GM12878 (cell line): ENCODE measurements around the gene CXCL12. TPM values are rescaled to one million over a fixed set of nuclear protein-coding genes. Genes with fewer than 3 reads are reported as not detected.

ENCODE experiments used
- ATAC-seq: fragments of 200-7000 bp; cut with Tn5 transposase; 3 replicates; pipeline ENCODE4 v1.9.1; 2020; ENCODE audit warnings: mild to moderate bottlenecking, moderate library complexity
- BruUV-seq: library from RNA; stranded (reverse); fragments of 400-500 nt; replicated peaks from 2 replicates; lab custom pipeline; 2021; lab: Mats Ljungman, UMichigan
- CTCF ChIA-PET: fragments of 300-600 bp; sonication (Branson Sonifier 250); formaldehyde crosslinking; extraction: SDS; loops from one replicate; lab custom pipeline; 2021; ENCODE audit warnings: inconsistent platforms; lab: Yijun Ruan, JAX
- POLR2A ChIA-PET: fragments of 350-600 bp; formaldehyde crosslinking; extraction: SDS; loops from one replicate; lab custom pipeline; 2021; ENCODE audit warnings: inconsistent platforms; lab: Charles Lee
- RAD21 ChIA-PET: fragments of 300-600 bp; sonication (Branson Sonifier 250); formaldehyde crosslinking; loops from one replicate; lab custom pipeline; 2023; ENCODE audit warnings: antibody characterized with exemption; ENCODE audit not compliant: unreplicated experiment; lab: Charles Lee
- SMC1A ChIA-PET: fragments of 300-600 bp; sonication (Branson Sonifier 250); formaldehyde crosslinking; loops from one replicate; lab custom pipeline; 2023; ENCODE audit not compliant: unreplicated experiment, uncharacterized antibody; lab: Charles Lee
- DNase-seq: peaks from one replicate; pipeline ENCODE4 v3.0.0-alpha.2; 2011; ENCODE audit warnings: low read depth, low spot score
- FAIRE-seq: peaks from 3 replicates; lab custom pipeline; 2011; peaks lifted over from hg19 to GRCh38; lab: Jason Lieb, UNC
- H2AFZ ChIP-seq: 2 replicates; pipeline ENCODE4 v1.6.0; 2011; ENCODE audit warnings: low read depth, low read length, control low read depth; ENCODE audit not compliant: control insufficient read depth
- H3K27ac ChIP-seq: 2 replicates; pipeline ENCODE4 v1.5.1; 2011; ENCODE audit warnings: control low read depth; ENCODE audit not compliant: control insufficient read depth, insufficient read depth
- H3K27me3 ChIP-seq, 2 experiments: replicated peaks in 1 of 2; 2 replicates each; pipeline versions ENCODE4 v1.6.0 to v1.6.1; 2011; ENCODE audit warnings: low read length in 1 of 2; ENCODE audit not compliant: control insufficient read depth in 2 of 2, insufficient read depth in 2 of 2
- H3K36me3 ChIP-seq, 2 experiments: 2 replicates each; pipeline ENCODE4 v1.5.1; 2011; ENCODE audit warnings: low read length in 1 of 2; ENCODE audit not compliant: control insufficient read depth in 2 of 2, insufficient read depth in 2 of 2
- H3K4me1 ChIP-seq: 2 replicates; pipeline ENCODE4 v1.6.1; 2011; ENCODE audit warnings: mild to moderate bottlenecking, low read length, moderate library complexity, mixed read lengths; ENCODE audit not compliant: control insufficient read depth, insufficient read depth
- H3K4me2 ChIP-seq: 2 replicates; pipeline ENCODE4 v1.6.0; 2011; ENCODE audit warnings: control low read depth; ENCODE audit not compliant: control insufficient read depth, insufficient read depth
- H3K4me3 ChIP-seq: fragments of 200-600 bp; sonication (generic); 2 replicates; pipeline ENCODE4 v1.5.1; 2016
- H3K79me2 ChIP-seq: 2 replicates; pipeline ENCODE4 v1.6.0; 2011; ENCODE audit warnings: low read length; ENCODE audit not compliant: control insufficient read depth, insufficient read depth
- H3K9ac ChIP-seq: 2 replicates; pipeline ENCODE4 v1.8.0; 2011; ENCODE audit warnings: low read length, control low read depth, mixed read lengths; ENCODE audit not compliant: control insufficient read depth, insufficient read depth
- H3K9me3 ChIP-seq: replicated peaks from 3 replicates; pipeline ENCODE4 v1.5.1; 2011; ENCODE audit warnings: mild to moderate bottlenecking, low read length; ENCODE audit not compliant: control insufficient read depth, insufficient read depth
- H4K20me1 ChIP-seq: 2 replicates; pipeline ENCODE4 v1.6.0; 2011; ENCODE audit not compliant: control insufficient read depth, insufficient read depth
- BACH1 ChIP-seq: fragments of 450-650 bp; IDR thresholded peaks from 2 replicates; pipeline ENCODE4 v1.6.1; 2017; ENCODE audit warnings: mild to moderate bottlenecking, borderline replicate concordance
- CHD2 ChIP-seq: IDR thresholded peaks from 2 replicates; pipeline ENCODE4 v1.6.1; 2011; ENCODE audit warnings: low read depth, low read length, improper control_type of control experiment, borderline replicate concordance
- EP300 ChIP-seq, 2 experiments: fragments of 150-350 bp in 1 of 2; IDR thresholded peaks; 2 replicates each; pipeline ENCODE4 v1.6.1; 2011 to 2012; ENCODE audit warnings: low read depth in 2 of 2, low read length in 2 of 2, borderline replicate concordance in 1 of 2, improper control_type of control experiment in 1 of 2, inconsistent platforms in 1 of 2; ENCODE audit not compliant: control insufficient read depth in 1 of 2
- EZH2 ChIP-seq: IDR thresholded peaks from 2 replicates; pipeline ENCODE4 v1.6.1; 2012; ENCODE audit warnings: low read depth, mild to moderate bottlenecking, control low read depth, inconsistent platforms, low read length, borderline replicate concordance; ENCODE audit not compliant: control insufficient read depth
- FOXK2 ChIP-seq: fragments of 450-650 bp; IDR thresholded peaks from 2 replicates; pipeline ENCODE4 v1.6.1; 2017; ENCODE audit warnings: mild to moderate bottlenecking, moderate library complexity
- JUND ChIP-seq: IDR thresholded peaks from 2 replicates; pipeline ENCODE4 v1.6.1; 2012; ENCODE audit warnings: low read depth, mild to moderate bottlenecking, low read length, improper control_type of control experiment, moderate library complexity
- MTA2 ChIP-seq: fragments of 450-650 bp; IDR thresholded peaks from 2 replicates; pipeline ENCODE4 v1.6.1; 2016; ENCODE audit warnings: low read depth, mild to moderate bottlenecking, moderate library complexity
- MXI1 ChIP-seq: fragments of 150-350 bp; IDR thresholded peaks from 2 replicates; pipeline ENCODE4 v1.6.1; 2011; ENCODE audit warnings: low read depth, mild to moderate bottlenecking, inconsistent platforms, low read length, improper control_type of control experiment
- NBN ChIP-seq: fragments of 450-650 bp; IDR thresholded peaks from 2 replicates; pipeline ENCODE4 v1.6.1; 2016
- POLR2AphosphoS5 ChIP-seq: IDR thresholded peaks from 2 replicates; pipeline ENCODE4 v1.6.1; 2011; ENCODE audit warnings: mild to moderate bottlenecking, low read length, inconsistent platforms
- RFX5 ChIP-seq: IDR thresholded peaks from 2 replicates; pipeline ENCODE4 v1.6.1; 2011; ENCODE audit warnings: low read depth, low read length, improper control_type of control experiment
- RUNX3 ChIP-seq: IDR thresholded peaks from 2 replicates; pipeline ENCODE4 v1.6.1; 2012; ENCODE audit warnings: low read length, inconsistent platforms
- SMAD5 ChIP-seq: IDR thresholded peaks from 2 replicates; pipeline ENCODE4 v1.6.1; 2016; ENCODE audit warnings: antibody characterized with exemption, low read depth
- SRF ChIP-seq, 2 experiments: IDR thresholded peaks; 2 replicates each; pipeline ENCODE4 v1.6.1; 2011; ENCODE audit warnings: low read depth in 2 of 2, low read length in 2 of 2, mild to moderate bottlenecking in 1 of 2, moderate library complexity in 1 of 2
- TBL1XR1 ChIP-seq: IDR thresholded peaks from 2 replicates; pipeline ENCODE4 v1.6.1; 2012; ENCODE audit warnings: low read depth, low read length, improper control_type of control experiment
- TCF12 ChIP-seq: IDR thresholded peaks from 2 replicates; pipeline ENCODE4 v1.6.1; 2011; ENCODE audit warnings: low read depth, mild to moderate bottlenecking, low read length
- WGBS: methylation state at CpG from one replicate; pipeline ENCODE4 v1.1.6; 2016; ENCODE audit warnings: low lambda C conversion rate; ENCODE audit not compliant: insufficient replicate concordance, insufficient coverage; ENCODE audit errors: missing lambda C conversion rate; 5-methylcytosine and 5-hydroxymethylcytosine counted together
- in situ Hi-C: fragments of 300-500 bp; cut with MboI; formaldehyde crosslinking; loops from 9 replicates; pipeline ENCODE4 v1.14.3; 2018; ENCODE audit warnings: mixed read lengths
- intact Hi-C: fragments of 100-400 bp; cut with micrococcal nuclease; formaldehyde crosslinking; loops from one replicate; pipeline ENCODE4 v1.14.2; 2022; ENCODE audit not compliant: unreplicated experiment
- polyA plus RNA-seq, 11 experiments: library from polyadenylated mRNA; depleted of rRNA in 4 of 11; unstranded in 6 of 11; stranded (reverse) in 5 of 11; fragments of >200 nt; fragmentation: Nextera tagmentation in 4 of 11; fragmentation: Illumina TruSeq in 1 of 11; extraction: Ambion mirVana in 4 of 11; extraction: Trizol in 1 of 11; gene quantifications; 1 replicate in 1 of 11; 2 replicates in 10 of 11; pipeline versions ENCODE4 v1.2.1 to v1.2.3, GENCODE V29; 2011 to 2016; ENCODE audit warnings: inconsistent platforms in 2 of 11, missing spikeins in 2 of 11, low read depth in 1 of 11
- total RNA-seq, 4 experiments: library from RNA; depleted of rRNA in 3 of 4; stranded (reverse); fragments of >200 nt in 3 of 4; fragmentation: Illumina TruSeq in 1 of 4; extraction: Trizol in 1 of 4; gene quantifications; 2 replicates each; pipeline versions ENCODE4 v1.2.1 to v1.2.3, GENCODE V29; 2013 to 2021

Gene CXCL12
- total and polyA plus RNA-seq, 10 of the 15 experiments (the other 5 are each of a cell fraction or from before 2014, with no cell fraction given), result 0.03 to 4.5 (median 0.53) TPM

GRCh38 chr10:44352316-44353127 is 32.4 kb downstream of the CXCL12 start:
- in situ Hi-C loops, result no loop called here
- ChIA-PET SMC1A (no interaction called here), RAD21 (no interaction called here), CTCF (no interaction called here), POLR2A (no interaction called here)
- Histone ChIP-seq H3K27ac (no peak overlapping the region), H3K9ac (no peak overlapping the region), H3K36me3 (no peaks in the 10 kb centered on the region), H3K4me3 (no peak overlapping the region), H2AFZ (no peak overlapping the region), H3K4me2 (no peak overlapping the region), H3K4me1 (no peaks in the 10 kb centered on the region), H3K27me3 (peaks cover 0 to 2% of the 10 kb centered on the region in 2 experiments; a peak in 1 of 4 replicates), H4K20me1 (no peaks in the 10 kb centered on the region), H3K79me2 (no peaks in the 10 kb centered on the region), H3K9me3 (no peaks in the 10 kb centered on the region)
- no peak for ATAC-seq
- BruUV-seq, result no TSS peak
- FAIRE-seq, result no peak
- 4% methylated on average over 11 of the region's 11 CpGs for WGBS
- no peak for TF ChIP-seq RFX5
- no peak for TF ChIP-seq EP300 (IDR thresholded peaks at IDR 0.05; ENCODE audit: borderline replicate concordance in 1 of 2, control insufficient read depth in 1 of 2, low read depth in 2 of 2, low read length in 2 of 2)
- TF ChIP-seq EZH2, result no peak
- TF ChIP-seq TBL1XR1, result no peak
- TF ChIP-seq SMAD5, result no peak
- TF ChIP-seq POLR2AphosphoS5, result no peak
- no peak for TF ChIP-seq JUND
- no peak for TF ChIP-seq NBN
- TF ChIP-seq CHD2, result no peak
- TF ChIP-seq MTA2, result no peak
- TF ChIP-seq SRF (IDR thresholded peaks at IDR 0.05; ENCODE audit: low read depth in 2 of 2, low read length in 2 of 2), result no peak
- no peak for TF ChIP-seq RUNX3
- TF ChIP-seq MXI1, result no peak
- TF ChIP-seq BACH1, result no peak
- TF ChIP-seq TCF12, result no peak
- no peak for TF ChIP-seq FOXK2
- intact Hi-C loops, result loop anchor here (5.0 kb wide), 1 partner anchor 35 kb away; the partner anchor contains the start of gene CXCL12
- no peak for DNase-seq
